GM18858 (cell line): ENCODE measurements around the gene GNPAT.

Experiments used
- ATAC-seq: cut with Tn5 transposase; IDR thresholded peaks from one replicate; pipeline ENCODE4 v1.9.1; 2021; ENCODE audit not compliant: unreplicated experiment

The GNPAT gene

GRCh38 chr1:231213831-231214573 lies 27.0 kb upstream of the GNPAT start:
- ATAC-seq, result no peak

- no peak for ATAC-seq
Observed at GRCh38 chr1:231214918-231215680, 25.9 kb upstream of the GNPAT start.

- ATAC-seq, result no peak
Observed at GRCh38 chr1:231215681-231216385, 25.2 kb upstream of the GNPAT start.

GRCh38 chr1:231216498-231216897 lies 24.5 kb upstream of the GNPAT start:
- ATAC-seq, result no peak

GRCh38 chr1:231217056-231217455 lies 24.0 kb upstream of the GNPAT start:
- ATAC-seq, result no peak

GRCh38 chr1:231218078-231218477 lies 22.9 kb upstream of the GNPAT start:
- no peak for ATAC-seq

GRCh38 chr1:231219422-231220401 lies 21.3 kb upstream of the GNPAT start:
- ATAC-seq, result no peak

- ATAC-seq, result no peak
Observed at GRCh38 chr1:231220801-231221200, 20.2 kb upstream of the GNPAT start.

GRCh38 chr1:231226156-231226555 lies 14.9 kb upstream of the GNPAT start:
- ATAC-seq, result no peak

GRCh38 chr1:231231511-231231910 lies 9.5 kb upstream of the GNPAT start:
- ATAC-seq, result no peak

- peak; percentile 60 for ATAC-seq
Observed at GRCh38 chr1:231232870-231233734, 7.9 kb upstream of the GNPAT start.

- ATAC-seq, result no peak
Observed at GRCh38 chr1:231233735-231234417, 7.1 kb upstream of the GNPAT start.

- no peak for ATAC-seq
Observed at GRCh38 chr1:231234506-231234905, 6.5 kb upstream of the GNPAT start.

GRCh38 chr1:231235526-231236207 lies 5.3 kb upstream of the GNPAT start:
- ATAC-seq, result no peak

- no peak for ATAC-seq
Observed at GRCh38 chr1:231236208-231236591, 4.8 kb upstream of the GNPAT start.

GRCh38 chr1:231236938-231237337 lies 4.1 kb upstream of the GNPAT start:
- ATAC-seq, result no peak

GRCh38 chr1:231238298-231238697 lies 2.7 kb upstream of the GNPAT start:
- no peak for ATAC-seq

GRCh38 chr1:231240531-231240882 lies 505 bp upstream of the GNPAT start:
- ATAC-seq, result no peak

- no peak for ATAC-seq
Observed at GRCh38 chr1:231241750-231242149, 738 bp downstream of the GNPAT start.
